SK-N-SH treated with all-trans-retinoic acid at 6 μM for 48 hours (cell line): ENCODE results near the gene POU3F3.

Experiments
- ATAC-seq: fragments of 200-7000 bp; cut with Tn5 transposase; 3 replicates; pipeline ENCODE4 v1.9.1; 2020; ENCODE audit warnings: mild to moderate bottlenecking, moderate library complexity
- ARNTL ChIP-seq: fragments of 450-650 bp; formaldehyde crosslinking; IDR thresholded peaks from 2 replicates; pipeline ENCODE4 v1.5.0; 2020; ENCODE audit warnings: low read depth, mild to moderate bottlenecking, moderate library complexity, borderline replicate concordance
- BACH2 ChIP-seq: fragments of 250-450 bp; sonication (Bioruptor Pico); IDR thresholded peaks from 2 replicates; pipeline ENCODE4 v1.9.0; 2021; ENCODE audit warnings: mild to moderate bottlenecking, borderline replicate concordance
- CREB5 ChIP-seq: fragments of 250-450 bp; sonication (Bioruptor Pico); IDR thresholded peaks from 2 replicates; pipeline ENCODE4 v1.5.1; 2020; ENCODE audit warnings: low read depth, mild to moderate bottlenecking, moderate library complexity
- CSDC2 ChIP-seq: fragments of 250-450 bp; sonication (Bioruptor Pico); IDR thresholded peaks from 2 replicates; pipeline ENCODE4 v1.5.0; 2020; ENCODE audit warnings: mild to moderate bottlenecking, moderate library complexity
- CSRNP3 ChIP-seq: fragments of 250-450 bp; sonication (Bioruptor Pico); IDR thresholded peaks from 2 replicates; pipeline ENCODE4 v1.5.1; 2021; ENCODE audit warnings: mild to moderate bottlenecking, moderate library complexity
- ESRRG ChIP-seq: fragments of 250-450 bp; sonication (Bioruptor Pico); IDR thresholded peaks from 2 replicates; pipeline ENCODE4 v1.6.1; 2021; ENCODE audit warnings: mild to moderate bottlenecking
- GLIS3 ChIP-seq: fragments of 250-450 bp; sonication (Bioruptor Pico); IDR thresholded peaks from 2 replicates; pipeline ENCODE4 v1.5.0; 2020; ENCODE audit warnings: mild to moderate bottlenecking, moderate library complexity
- ISL1 ChIP-seq: fragments of 250-450 bp; sonication (Bioruptor Pico); IDR thresholded peaks from 2 replicates; pipeline ENCODE4 v2.1.2; 2022; ENCODE audit warnings: mild to moderate bottlenecking, moderate library complexity
- OSR1 ChIP-seq: fragments of 250-450 bp; sonication (Bioruptor Pico); IDR thresholded peaks from 2 replicates; pipeline ENCODE4 v1.8.0; 2022; ENCODE audit warnings: moderate library complexity, mild to moderate bottlenecking, inconsistent platforms
- SNAI2 ChIP-seq: fragments of 250-450 bp; sonication (Bioruptor Pico); IDR thresholded peaks from 2 replicates; pipeline ENCODE4 v1.5.0; 2020; ENCODE audit warnings: mild to moderate bottlenecking, moderate library complexity
- TCF4 ChIP-seq: fragments of 250-450 bp; sonication (Bioruptor Pico); IDR thresholded peaks from 2 replicates; pipeline ENCODE4 v1.8.0; 2021; ENCODE audit warnings: mild to moderate bottlenecking, moderate library complexity, borderline replicate concordance
- ZFP3 ChIP-seq: fragments of 250-450 bp; sonication (Bioruptor Pico); IDR thresholded peaks from 2 replicates; pipeline ENCODE4 v1.5.0; 2020; ENCODE audit warnings: mild to moderate bottlenecking, moderate library complexity
- ZFP30 ChIP-seq: fragments of 450-650 bp; formaldehyde crosslinking; IDR thresholded peaks from 2 replicates; pipeline ENCODE4 v1.5.0; 2022; ENCODE audit warnings: mild to moderate bottlenecking, moderate library complexity
- ZNF565 ChIP-seq: fragments of 450-650 bp; formaldehyde crosslinking; conservative IDR thresholded peaks from 2 replicates; pipeline ENCODE4 v1.5.0; 2020; ENCODE audit warnings: low read depth, mild to moderate bottlenecking, moderate library complexity
- ZNF70 ChIP-seq: fragments of 450-650 bp; formaldehyde crosslinking; IDR thresholded peaks from 2 replicates; pipeline ENCODE4 v1.5.0; 2020; ENCODE audit warnings: mild to moderate bottlenecking, moderate library complexity
- ZNF8 ChIP-seq: fragments of 450-650 bp; formaldehyde crosslinking; IDR thresholded peaks from 2 replicates; pipeline ENCODE4 v1.5.0; 2020; ENCODE audit warnings: mild to moderate bottlenecking, moderate library complexity
- TF ChIP-seq, protein P1 (sequence below): fragments of 250-450 bp; sonication (Bioruptor Pico); IDR thresholded peaks from 2 replicates; pipeline ENCODE4 v1.5.0; 2020; ENCODE audit warnings: mild to moderate bottlenecking, moderate library complexity
- TF ChIP-seq, protein P2 (sequence below): fragments of 250-450 bp; sonication (Bioruptor Pico); IDR thresholded peaks from 2 replicates; pipeline ENCODE4 v1.8.0; 2021; ENCODE audit warnings: low read depth, mild to moderate bottlenecking, moderate library complexity, borderline replicate concordance
- TF ChIP-seq, protein P3 (sequence below): fragments of 250-450 bp; sonication (Bioruptor Pico); IDR thresholded peaks from 2 replicates; pipeline ENCODE4 v1.8.0; 2020; ENCODE audit warnings: mild to moderate bottlenecking, moderate library complexity, borderline replicate concordance

POU3F3 gene

GRCh38 chr2:104836841-104837240 is 17.1 kb upstream of the POU3F3 start:
- ATAC-seq: no peak
- TF ChIP-seq ARNTL (CRISPR knock-in tag) (no peak), GLIS3 (CRISPR knock-in tag) (no peak), SNAI2 (no peak), TCF4 (CRISPR knock-in tag) (no peak), ZNF8 (CRISPR knock-in tag) (no peak), OSR1 (CRISPR knock-in tag) (no peak), ESRRG (CRISPR knock-in tag) (no peak), ZFP3 (CRISPR knock-in tag) (no peak), ISL1 (CRISPR knock-in tag) (no peak), CSRNP3 (no peak)
- TF ChIP-seq, protein P1, sequence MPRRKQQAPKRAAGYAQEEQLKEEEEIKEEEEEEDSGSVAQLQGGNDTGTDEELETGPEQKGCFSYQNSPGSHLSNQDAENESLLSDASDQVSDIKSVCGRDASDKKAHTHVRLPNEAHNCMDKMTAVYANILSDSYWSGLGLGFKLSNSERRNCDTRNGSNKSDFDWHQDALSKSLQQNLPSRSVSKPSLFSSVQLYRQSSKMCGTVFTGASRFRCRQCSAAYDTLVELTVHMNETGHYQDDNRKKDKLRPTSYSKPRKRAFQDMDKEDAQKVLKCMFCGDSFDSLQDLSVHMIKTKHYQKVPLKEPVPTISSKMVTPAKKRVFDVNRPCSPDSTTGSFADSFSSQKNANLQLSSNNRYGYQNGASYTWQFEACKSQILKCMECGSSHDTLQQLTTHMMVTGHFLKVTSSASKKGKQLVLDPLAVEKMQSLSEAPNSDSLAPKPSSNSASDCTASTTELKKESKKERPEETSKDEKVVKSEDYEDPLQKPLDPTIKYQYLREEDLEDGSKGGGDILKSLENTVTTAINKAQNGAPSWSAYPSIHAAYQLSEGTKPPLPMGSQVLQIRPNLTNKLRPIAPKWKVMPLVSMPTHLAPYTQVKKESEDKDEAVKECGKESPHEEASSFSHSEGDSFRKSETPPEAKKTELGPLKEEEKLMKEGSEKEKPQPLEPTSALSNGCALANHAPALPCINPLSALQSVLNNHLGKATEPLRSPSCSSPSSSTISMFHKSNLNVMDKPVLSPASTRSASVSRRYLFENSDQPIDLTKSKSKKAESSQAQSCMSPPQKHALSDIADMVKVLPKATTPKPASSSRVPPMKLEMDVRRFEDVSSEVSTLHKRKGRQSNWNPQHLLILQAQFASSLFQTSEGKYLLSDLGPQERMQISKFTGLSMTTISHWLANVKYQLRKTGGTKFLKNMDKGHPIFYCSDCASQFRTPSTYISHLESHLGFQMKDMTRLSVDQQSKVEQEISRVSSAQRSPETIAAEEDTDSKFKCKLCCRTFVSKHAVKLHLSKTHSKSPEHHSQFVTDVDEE (CRISPR knock-in tag): no peak
- TF ChIP-seq, protein P2, sequence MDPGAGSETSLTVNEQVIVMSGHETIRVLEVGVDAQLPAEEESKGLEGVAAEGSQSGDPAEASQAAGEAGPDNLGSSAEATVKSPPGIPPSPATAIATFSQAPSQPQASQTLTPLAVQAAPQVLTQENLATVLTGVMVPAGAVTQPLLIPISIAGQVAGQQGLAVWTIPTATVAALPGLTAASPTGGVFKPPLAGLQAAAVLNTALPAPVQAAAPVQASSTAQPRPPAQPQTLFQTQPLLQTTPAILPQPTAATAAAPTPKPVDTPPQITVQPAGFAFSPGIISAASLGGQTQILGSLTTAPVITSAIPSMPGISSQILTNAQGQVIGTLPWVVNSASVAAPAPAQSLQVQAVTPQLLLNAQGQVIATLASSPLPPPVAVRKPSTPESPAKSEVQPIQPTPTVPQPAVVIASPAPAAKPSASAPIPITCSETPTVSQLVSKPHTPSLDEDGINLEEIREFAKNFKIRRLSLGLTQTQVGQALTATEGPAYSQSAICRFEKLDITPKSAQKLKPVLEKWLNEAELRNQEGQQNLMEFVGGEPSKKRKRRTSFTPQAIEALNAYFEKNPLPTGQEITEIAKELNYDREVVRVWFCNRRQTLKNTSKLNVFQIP (CRISPR knock-in tag): no peak
- TF ChIP-seq, protein P3, sequence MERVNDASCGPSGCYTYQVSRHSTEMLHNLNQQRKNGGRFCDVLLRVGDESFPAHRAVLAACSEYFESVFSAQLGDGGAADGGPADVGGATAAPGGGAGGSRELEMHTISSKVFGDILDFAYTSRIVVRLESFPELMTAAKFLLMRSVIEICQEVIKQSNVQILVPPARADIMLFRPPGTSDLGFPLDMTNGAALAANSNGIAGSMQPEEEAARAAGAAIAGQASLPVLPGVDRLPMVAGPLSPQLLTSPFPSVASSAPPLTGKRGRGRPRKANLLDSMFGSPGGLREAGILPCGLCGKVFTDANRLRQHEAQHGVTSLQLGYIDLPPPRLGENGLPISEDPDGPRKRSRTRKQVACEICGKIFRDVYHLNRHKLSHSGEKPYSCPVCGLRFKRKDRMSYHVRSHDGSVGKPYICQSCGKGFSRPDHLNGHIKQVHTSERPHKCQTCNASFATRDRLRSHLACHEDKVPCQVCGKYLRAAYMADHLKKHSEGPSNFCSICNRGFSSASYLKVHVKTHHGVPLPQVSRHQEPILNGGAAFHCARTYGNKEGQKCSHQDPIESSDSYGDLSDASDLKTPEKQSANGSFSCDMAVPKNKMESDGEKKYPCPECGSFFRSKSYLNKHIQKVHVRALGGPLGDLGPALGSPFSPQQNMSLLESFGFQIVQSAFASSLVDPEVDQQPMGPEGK (CRISPR knock-in tag): no peak

DNA sequence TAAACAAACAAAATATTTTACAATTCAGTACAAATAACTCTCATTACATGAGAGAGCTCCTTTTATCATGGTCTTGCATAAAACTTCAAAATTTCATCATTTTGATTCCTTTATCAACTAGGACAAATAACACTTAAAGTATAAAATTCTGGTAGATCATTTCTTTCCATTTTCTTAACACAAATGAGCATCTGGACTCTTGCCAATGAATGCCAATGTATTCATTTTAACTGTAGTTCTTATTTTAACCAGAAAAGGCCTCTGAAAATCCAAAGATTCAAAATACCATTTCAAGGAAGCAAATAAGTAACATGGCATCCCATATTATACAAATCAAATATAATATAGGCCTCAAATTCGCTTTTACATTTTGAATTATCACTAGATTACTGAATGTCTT is 13.8 kb upstream of the POU3F3 start:
- no peak for TF ChIP-seq OSR1 (CRISPR knock-in tag)
- TF ChIP-seq ARNTL (CRISPR knock-in tag): no peak
- no peak for TF ChIP-seq CREB5 (CRISPR knock-in tag)
- TF ChIP-seq ZFP30: no peak
- ATAC-seq: no peak

DNA sequence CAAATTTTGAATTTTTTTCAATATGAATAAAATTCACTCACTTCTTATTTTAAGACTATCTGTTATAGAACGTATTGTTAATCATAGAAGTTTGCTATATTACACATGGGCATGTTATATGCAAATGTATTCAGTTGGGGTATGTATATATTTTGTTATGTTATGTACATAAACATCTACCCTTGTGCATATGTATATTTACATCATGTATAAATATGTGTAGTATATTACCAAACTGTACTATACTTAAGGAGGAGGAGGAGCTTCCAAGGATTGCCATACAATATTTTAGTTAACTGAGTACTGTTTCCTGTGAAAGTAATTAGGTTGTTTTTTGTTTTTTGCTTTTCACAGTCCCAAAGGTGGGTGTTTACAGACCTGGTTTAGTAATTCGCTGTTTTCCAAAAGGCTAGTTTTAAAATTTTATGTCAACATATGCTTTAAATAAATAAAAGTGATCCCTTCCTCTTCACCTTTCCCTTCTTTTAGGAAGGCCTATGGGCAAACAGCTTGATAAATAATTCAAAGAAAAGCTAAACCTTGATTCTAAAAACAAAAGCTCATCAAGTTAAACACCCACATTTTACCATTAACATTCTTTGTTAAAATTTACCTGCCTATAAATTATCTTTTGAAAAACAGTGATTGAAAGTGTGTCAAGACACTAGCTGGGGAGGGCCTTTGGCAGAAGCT is 12.9 kb upstream of the POU3F3 start:
- no peak for TF ChIP-seq ZNF8 (CRISPR knock-in tag)
- no peak for TF ChIP-seq GLIS3 (CRISPR knock-in tag)
- no peak for ATAC-seq

DNA sequence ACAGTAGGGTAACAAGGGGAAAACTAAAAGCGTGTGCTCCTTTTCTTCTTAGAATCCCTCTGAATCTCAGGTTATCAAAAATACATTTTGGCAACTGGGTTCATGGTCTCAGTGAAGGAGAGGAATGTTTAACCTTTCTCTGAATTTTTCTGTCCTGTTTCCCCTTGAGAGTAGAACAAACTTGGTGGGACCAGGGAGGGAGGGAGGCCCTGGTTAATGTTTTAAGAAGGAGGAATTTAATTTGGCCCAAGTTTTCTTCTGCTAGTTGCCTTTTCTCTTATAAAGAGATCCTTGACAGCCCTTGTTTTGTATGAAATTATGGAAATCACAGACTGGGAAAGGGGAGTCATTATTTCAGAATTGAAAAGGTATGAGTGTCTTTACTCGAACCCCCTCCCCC is 12.2 kb upstream of the POU3F3 start:
- ATAC-seq: no peak
- TF ChIP-seq ZNF565 (CRISPR knock-in tag): no peak
- no peak for TF ChIP-seq ZNF70 (CRISPR knock-in tag)
- TF ChIP-seq CSDC2 (CRISPR knock-in tag): no peak
- no peak for TF ChIP-seq OSR1 (CRISPR knock-in tag)
- TF ChIP-seq, protein P3 (CRISPR knock-in tag): no peak
- TF ChIP-seq, protein P1 (CRISPR knock-in tag): no peak
- no peak for TF ChIP-seq BACH2 (CRISPR knock-in tag)
- TF ChIP-seq CREB5 (CRISPR knock-in tag): no peak
- no peak for TF ChIP-seq ISL1 (CRISPR knock-in tag)
- no peak for TF ChIP-seq ESRRG (CRISPR knock-in tag)
- no peak for TF ChIP-seq ARNTL (CRISPR knock-in tag)
- no peak for TF ChIP-seq ZFP3 (CRISPR knock-in tag)
